CD4-positive, alpha-beta T cell treated with Interleukin-15 for 1 hour (primary cell): ENCODE data around the gene ASIC3.

Source experiments
- DNase-seq: peaks from one replicate; pipeline ENCODE4 v3.0.0-alpha.2; 2020

ASIC3 gene

GRCh38 chr7:151075978-151076426 is 27.7 kb downstream of the ASIC3 start:
- no peak for DNase-seq

- no peak for DNase-seq
Measured at GRCh38 chr7:151076863-151077704, 28.8 kb downstream of the ASIC3 start.

- no peak for DNase-seq
Measured at GRCh38 chr7:151077705-151078232, 29.4 kb downstream of the ASIC3 start.

- no peak for DNase-seq
Measured at GRCh38 chr7:151078233-151079040, 30.1 kb downstream of the ASIC3 start.

GRCh38 chr7:151079199-151079910 is 31.0 kb downstream of the ASIC3 start:
- no peak for DNase-seq

- DNase-seq: no peak
Measured at GRCh38 chr7:151080067-151080521, 31.8 kb downstream of the ASIC3 start.

GRCh38 chr7:151080522-151081169 is 32.3 kb downstream of the ASIC3 start, which contains the start of gene FASTK:
FASTK (minus strand) TSS chr7:151080809; CDS start chr7:151080766, 43 bp downstream.
- peak; percentile 90 for DNase-seq

- DNase-seq: no peak
Measured at GRCh38 chr7:151081170-151082101, 33.1 kb downstream of the ASIC3 start.

- DNase-seq: no peak
Measured at GRCh38 chr7:151082141-151083070, 34.1 kb downstream of the ASIC3 start.

- DNase-seq: peak; percentile 90
Measured at GRCh38 chr7:151083071-151083823, 34.9 kb downstream of the ASIC3 start, which contains the start of gene TMUB1. TMUB1 (minus strand) TSS chr7:151083493; CDS start chr7:151082563, 930 bp downstream.

- DNase-seq: no peak
Measured at GRCh38 chr7:151083824-151084160, 35.5 kb downstream of the ASIC3 start.

GRCh38 chr7:151085329-151085690 is 37.0 kb downstream of the ASIC3 start:
- DNase-seq: no peak

- DNase-seq: peak; percentile 68
Measured at GRCh38 chr7:151085691-151086620, 37.6 kb downstream of the ASIC3 start, which contains the start of gene AGAP3. AGAP3 (plus strand) TSS chr7:151086475; CDS start chr7:151086742, 267 bp downstream.

GRCh38 chr7:151086802-151087244 is 38.5 kb downstream of the ASIC3 start:
- DNase-seq: no peak

- DNase-seq: peak; percentile 33
Measured at GRCh38 chr7:151087245-151088018, 39.1 kb downstream of the ASIC3 start.

GRCh38 chr7:151088019-151088855 is 39.9 kb downstream of the ASIC3 start:
- DNase-seq: no peak
